ENCODE measurements around the gene PCDHGC3.

DNA sequence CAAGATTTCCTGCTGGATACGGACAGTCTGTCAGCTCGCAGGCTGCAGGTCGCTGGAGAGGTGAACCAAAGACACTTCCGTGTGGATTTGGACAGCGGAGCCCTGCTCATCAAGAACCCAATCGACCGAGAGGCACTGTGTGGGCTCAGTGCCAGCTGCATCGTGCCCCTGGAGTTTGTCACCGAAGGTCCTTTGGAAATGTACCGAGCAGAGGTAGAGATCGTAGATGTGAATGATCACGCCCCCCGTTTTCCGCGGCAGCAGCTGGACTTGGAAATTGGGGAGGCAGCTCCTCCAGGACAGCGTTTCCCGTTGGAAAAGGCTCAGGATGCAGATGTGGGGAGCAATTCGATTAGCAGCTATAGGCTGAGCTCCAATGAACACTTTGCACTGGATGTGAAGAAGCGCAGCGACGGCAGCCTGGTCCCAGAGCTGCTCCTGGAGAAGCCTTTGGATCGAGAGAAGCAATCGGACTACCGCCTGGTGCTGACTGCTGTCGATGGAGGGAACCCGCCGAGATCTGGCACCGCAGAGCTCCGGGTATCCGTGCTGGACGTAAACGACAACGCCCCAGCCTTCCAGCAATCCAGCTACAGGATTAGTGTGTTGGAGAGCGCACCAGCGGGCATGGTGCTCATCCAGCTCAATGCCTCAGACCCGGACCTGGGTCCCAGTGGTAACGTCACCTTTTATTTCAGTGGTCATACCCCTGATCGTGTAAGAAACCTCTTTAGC is 9.7 kb downstream of the PCDHGC3 start:
- TF ChIP-seq, protein P1, sequence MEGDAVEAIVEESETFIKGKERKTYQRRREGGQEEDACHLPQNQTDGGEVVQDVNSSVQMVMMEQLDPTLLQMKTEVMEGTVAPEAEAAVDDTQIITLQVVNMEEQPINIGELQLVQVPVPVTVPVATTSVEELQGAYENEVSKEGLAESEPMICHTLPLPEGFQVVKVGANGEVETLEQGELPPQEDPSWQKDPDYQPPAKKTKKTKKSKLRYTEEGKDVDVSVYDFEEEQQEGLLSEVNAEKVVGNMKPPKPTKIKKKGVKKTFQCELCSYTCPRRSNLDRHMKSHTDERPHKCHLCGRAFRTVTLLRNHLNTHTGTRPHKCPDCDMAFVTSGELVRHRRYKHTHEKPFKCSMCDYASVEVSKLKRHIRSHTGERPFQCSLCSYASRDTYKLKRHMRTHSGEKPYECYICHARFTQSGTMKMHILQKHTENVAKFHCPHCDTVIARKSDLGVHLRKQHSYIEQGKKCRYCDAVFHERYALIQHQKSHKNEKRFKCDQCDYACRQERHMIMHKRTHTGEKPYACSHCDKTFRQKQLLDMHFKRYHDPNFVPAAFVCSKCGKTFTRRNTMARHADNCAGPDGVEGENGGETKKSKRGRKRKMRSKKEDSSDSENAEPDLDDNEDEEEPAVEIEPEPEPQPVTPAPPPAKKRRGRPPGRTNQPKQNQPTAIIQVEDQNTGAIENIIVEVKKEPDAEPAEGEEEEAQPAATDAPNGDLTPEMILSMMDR (IDR thresholded peaks at IDR 0.05 in 2 of 3, conservative IDR thresholded peaks at IDR 0.05 in 1 of 3; ENCODE audit: borderline replicate concordance in 1 of 3, insufficient read depth in 1 of 3, low read depth in 2 of 3, low read length in 2 of 3) = no peak
- no peak for TF ChIP-seq POLR2AphosphoS5 (IDR thresholded peaks at IDR 0.05; ENCODE audit: low read depth, low read length)
- TF ChIP-seq POLR2A (IDR thresholded peaks at IDR 0.05; ENCODE audit: borderline replicate concordance, extremely low read depth, insufficient read depth, insufficient read length) = no peak
- no peak for TF ChIP-seq JUND (IDR thresholded peaks at IDR 0.05)
- no peak for TF ChIP-seq CEBPB (IDR thresholded peaks at IDR 0.05; ENCODE audit: low read depth)
- no peak for TF ChIP-seq CBX3 (IDR thresholded peaks at IDR 0.05; ENCODE audit: low read depth)
- no peak for TF ChIP-seq SIN3A (IDR thresholded peaks at IDR 0.05; ENCODE audit: low read depth)
- TF ChIP-seq, protein P2, sequence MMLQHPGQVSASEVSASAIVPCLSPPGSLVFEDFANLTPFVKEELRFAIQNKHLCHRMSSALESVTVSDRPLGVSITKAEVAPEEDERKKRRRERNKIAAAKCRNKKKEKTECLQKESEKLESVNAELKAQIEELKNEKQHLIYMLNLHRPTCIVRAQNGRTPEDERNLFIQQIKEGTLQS (IDR thresholded peaks at IDR 0.05) = no peak
- no peak for TF ChIP-seq TCF7L2 (IDR thresholded peaks at IDR 0.05; ENCODE audit: borderline replicate concordance, extremely low read depth, insufficient read depth, insufficient read length)
- TF ChIP-seq SRF (IDR thresholded peaks at IDR 0.05; ENCODE audit: low read depth) = no peak
- no peak for TF ChIP-seq SP1 (IDR thresholded peaks at IDR 0.05; ENCODE audit: low read depth)
- no peak for TF ChIP-seq ZNF274 (IDR thresholded peaks at IDR 0.05; ENCODE audit: low read depth, low read length)
- TF ChIP-seq, protein P3, sequence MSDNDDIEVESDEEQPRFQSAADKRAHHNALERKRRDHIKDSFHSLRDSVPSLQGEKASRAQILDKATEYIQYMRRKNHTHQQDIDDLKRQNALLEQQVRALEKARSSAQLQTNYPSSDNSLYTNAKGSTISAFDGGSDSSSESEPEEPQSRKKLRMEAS (IDR thresholded peaks at IDR 0.05) = no peak
- TF ChIP-seq EGR1 (IDR thresholded peaks at IDR 0.05; ENCODE audit: low read depth) = no peak
